22Rv1 (cell line): Measurements from ENCODE around the gene IMP3.
A peak's percentile ranks its signal among the peaks of the same experiment; 100 is the strongest.

Experiments used
- H3K27ac ChIP-seq: fragments of 450-650 bp; 2 replicates; pipeline ENCODE4 v1.5.1; 2017
- CTCF ChIP-seq: fragments of 450-650 bp; IDR thresholded peaks from 2 replicates; pipeline ENCODE4 v1.5.1; 2017; ENCODE audit warnings: mild to moderate bottlenecking
- ZFX ChIP-seq: fragments of 450-650 bp; IDR thresholded peaks from 2 replicates; pipeline ENCODE4 v1.6.1; 2017; ENCODE audit warnings: antibody characterized with exemption, borderline replicate concordance

Gene IMP3

GRCh38 chr15:75653347-75653913 lies 13.4 kb upstream of the IMP3 start:
- no peak overlapping the region for H3K27ac ChIP-seq

GRCh38 chr15:75651810-75652543 lies 12.0 kb upstream of the IMP3 start:
- TF ChIP-seq CTCF: no peak
- TF ChIP-seq ZFX: no peak

More at GRCh38 chr15:75653347-75653913, 13.4 kb upstream of the IMP3 start:
- TF ChIP-seq ZFX: no peak
- TF ChIP-seq CTCF: no peak

GRCh38 chr15:75650908-75651809 lies 11.1 kb upstream of the IMP3 start:
- H3K27ac ChIP-seq: no peak overlapping the region
- TF ChIP-seq CTCF (no peak), ZFX (no peak)

More at GRCh38 chr15:75651810-75652543, 12.0 kb upstream of the IMP3 start:
- H3K27ac ChIP-seq: no peak overlapping the region

GRCh38 chr15:75649848-75650247 lies 9.8 kb upstream of the IMP3 start:
- no peak overlapping the region for H3K27ac ChIP-seq
- TF ChIP-seq CTCF (no peak), ZFX (no peak)

GRCh38 chr15:75649045-75649761 lies 9.2 kb upstream of the IMP3 start:
- TF ChIP-seq ZFX: no peak
- TF ChIP-seq CTCF: no peak
- H3K27ac ChIP-seq: no peak overlapping the region

GRCh38 chr15:75648156-75649000 lies 8.4 kb upstream of the IMP3 start:
- TF ChIP-seq ZFX: no peak
- TF ChIP-seq CTCF: peak; percentile 34
- H3K27ac ChIP-seq: peak overlapping the region; percentile 63
